Ovary (tissue), 3 donors: Measurements from ENCODE around the gene SLC25A33.

Experiments used
- EP300 ChIP-seq: sonication (generic); formaldehyde crosslinking; IDR thresholded peaks from one replicate; pipeline ENCODE4 v1.6.1; 2017; ENCODE audit warnings: antibody characterized with exemption
- POLR2A ChIP-seq: fragments of 450-650 bp; IDR thresholded peaks from one replicate; pipeline ENCODE4 v1.6.1; 2017; ENCODE audit warnings: antibody characterized with exemption, mild to moderate bottlenecking, moderate library complexity
- TF ChIP-seq, protein P1 (sequence below), 3 donors: fragments of 450-650 bp in 2 of 3; fragments of 200-600 bp in 1 of 3; IDR thresholded peaks; one replicate each; pipeline versions ENCODE4 v1.5.1 to v1.8.0; 2016 to 2022; ENCODE audit warnings: antibody characterized with exemption in 3 of 3, mild to moderate bottlenecking in 1 of 3
- donor health status: DM: no; HTN: no; CAD: no.

DNA sequence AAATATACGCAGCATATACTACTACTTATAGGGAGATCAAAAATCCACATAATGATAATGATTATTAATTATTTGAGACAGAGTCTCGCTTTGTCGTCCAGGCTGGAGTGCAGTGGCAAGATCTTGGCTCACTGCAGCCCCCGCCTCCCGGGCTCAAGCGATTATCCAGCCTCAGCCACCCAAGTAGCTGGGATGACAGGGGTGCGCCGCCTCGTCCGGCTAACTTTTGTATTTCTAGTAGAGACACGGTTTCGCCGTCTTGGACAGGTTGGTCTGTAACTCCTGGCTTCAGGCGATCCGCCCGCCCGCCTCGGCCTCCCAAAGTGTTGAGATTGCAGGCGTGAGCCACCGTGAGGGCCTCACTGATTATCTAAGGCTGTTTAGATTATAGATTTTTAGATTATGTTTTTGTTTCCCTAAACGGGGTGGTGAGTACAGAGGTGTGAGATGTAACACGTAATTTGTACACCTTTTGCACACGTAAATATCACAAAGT, 548 bp upstream of the SLC25A33 start:
- TF ChIP-seq EP300 (no peak), POLR2A (no peak)
- TF ChIP-seq, protein P1, sequence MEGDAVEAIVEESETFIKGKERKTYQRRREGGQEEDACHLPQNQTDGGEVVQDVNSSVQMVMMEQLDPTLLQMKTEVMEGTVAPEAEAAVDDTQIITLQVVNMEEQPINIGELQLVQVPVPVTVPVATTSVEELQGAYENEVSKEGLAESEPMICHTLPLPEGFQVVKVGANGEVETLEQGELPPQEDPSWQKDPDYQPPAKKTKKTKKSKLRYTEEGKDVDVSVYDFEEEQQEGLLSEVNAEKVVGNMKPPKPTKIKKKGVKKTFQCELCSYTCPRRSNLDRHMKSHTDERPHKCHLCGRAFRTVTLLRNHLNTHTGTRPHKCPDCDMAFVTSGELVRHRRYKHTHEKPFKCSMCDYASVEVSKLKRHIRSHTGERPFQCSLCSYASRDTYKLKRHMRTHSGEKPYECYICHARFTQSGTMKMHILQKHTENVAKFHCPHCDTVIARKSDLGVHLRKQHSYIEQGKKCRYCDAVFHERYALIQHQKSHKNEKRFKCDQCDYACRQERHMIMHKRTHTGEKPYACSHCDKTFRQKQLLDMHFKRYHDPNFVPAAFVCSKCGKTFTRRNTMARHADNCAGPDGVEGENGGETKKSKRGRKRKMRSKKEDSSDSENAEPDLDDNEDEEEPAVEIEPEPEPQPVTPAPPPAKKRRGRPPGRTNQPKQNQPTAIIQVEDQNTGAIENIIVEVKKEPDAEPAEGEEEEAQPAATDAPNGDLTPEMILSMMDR (IDR thresholded peaks at IDR 0.05) = no peak
